GM19193 (cell line): Measurements from ENCODE around the gene TCF19.

Experiments used
- POLR2A ChIP-seq: IDR thresholded peaks from 4 replicates; pipeline ENCODE4 v1.6.1; 2011; ENCODE audit not compliant: insufficient read depth, insufficient read length; ENCODE audit errors: extremely low read depth

The TCF19 gene

GRCh38 chr6:31180500-31180899 is 22.1 kb downstream of the TCF19 start:
- TF ChIP-seq POLR2A, result no peak

GRCh38 chr6:31186052-31186734 is 27.8 kb downstream of the TCF19 start:
- no peak for TF ChIP-seq POLR2A

GRCh38 chr6:31187780-31188194 is 29.4 kb downstream of the TCF19 start:
- no peak for TF ChIP-seq POLR2A

- no peak for TF ChIP-seq POLR2A
These were observed 32.1 kb downstream of the TCF19 start for GRCh38 chr6:31190488-31190887.

GRCh38 chr6:31193206-31193605 is 34.8 kb downstream of the TCF19 start:
- no peak for TF ChIP-seq POLR2A

- TF ChIP-seq POLR2A, result no peak
These were observed 35.9 kb downstream of the TCF19 start for GRCh38 chr6:31194061-31194834.

GRCh38 chr6:31197559-31198305 is 39.3 kb downstream of the TCF19 start:
- peak; percentile 78 for TF ChIP-seq POLR2A

GRCh38 chr6:31202259-31203166 is 44.1 kb downstream of the TCF19 start:
- no peak for TF ChIP-seq POLR2A

- peak; percentile 11 for TF ChIP-seq POLR2A
These were observed 45.1 kb downstream of the TCF19 start for GRCh38 chr6:31203345-31203979.

GRCh38 chr6:31204751-31205145 is 46.4 kb downstream of the TCF19 start:
- TF ChIP-seq POLR2A, result no peak

GRCh38 chr6:31205638-31206037 is 47.2 kb downstream of the TCF19 start:
- no peak for TF ChIP-seq POLR2A

- no peak for TF ChIP-seq POLR2A
These were observed 50.1 kb downstream of the TCF19 start for GRCh38 chr6:31208506-31208905.

- TF ChIP-seq POLR2A, result no peak
These were observed 50.7 kb downstream of the TCF19 start for GRCh38 chr6:31209137-31209536.

- TF ChIP-seq POLR2A, result no peak
These were observed 51.7 kb downstream of the TCF19 start for GRCh38 chr6:31210123-31210522.
